Stimulated activated CD4-positive, alpha-beta T cell treated with anti-CD3 and anti-CD28 coated beads, Interleukin-1b, Interleukin-23, amount 100 ng/mL, for 48 hours (primary cell): ENCODE results near the gene LRRC10B.

Source experiments
- DNase-seq: peaks from one replicate; pipeline ENCODE4 v3.0.0-alpha.2; 2020

Gene LRRC10B

DNA sequence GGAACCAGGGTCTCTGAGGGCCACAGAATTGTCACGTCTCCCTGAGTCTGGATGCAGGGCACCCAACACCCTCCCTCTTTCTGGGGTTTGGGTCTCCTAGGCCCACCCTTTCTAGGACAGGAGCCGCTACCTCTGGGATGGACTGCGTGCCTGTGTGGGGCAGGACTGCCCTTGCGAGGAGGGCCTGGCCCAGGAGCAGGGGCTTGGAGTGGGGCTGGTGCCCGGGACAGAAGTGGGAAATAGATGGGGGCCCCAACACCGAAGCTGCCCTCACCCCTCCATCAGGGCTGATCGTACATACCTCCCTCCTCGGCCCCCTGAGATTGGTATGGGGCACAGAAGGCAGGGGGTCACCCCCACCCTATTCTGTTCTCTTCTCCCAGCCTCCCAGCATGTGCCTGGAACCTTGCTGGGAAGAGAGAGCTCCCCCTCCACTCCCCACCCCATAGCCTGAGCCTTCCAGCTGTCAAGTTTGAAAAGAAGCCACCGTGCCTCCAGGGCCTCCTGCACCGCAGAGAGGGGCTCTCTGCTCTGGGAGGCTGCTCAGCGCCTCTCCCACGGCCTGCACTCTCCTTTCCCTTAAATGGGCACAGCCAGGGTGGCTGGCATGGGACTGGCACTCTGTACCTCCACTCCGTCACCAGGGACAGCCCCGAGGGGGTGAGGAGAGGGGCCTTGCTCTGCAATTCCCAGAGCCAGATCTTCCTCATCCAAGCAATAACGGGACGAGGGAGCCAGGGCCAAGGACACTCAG lies 1.8 kb downstream of the LRRC10B start:
- no peak for DNase-seq

DNA sequence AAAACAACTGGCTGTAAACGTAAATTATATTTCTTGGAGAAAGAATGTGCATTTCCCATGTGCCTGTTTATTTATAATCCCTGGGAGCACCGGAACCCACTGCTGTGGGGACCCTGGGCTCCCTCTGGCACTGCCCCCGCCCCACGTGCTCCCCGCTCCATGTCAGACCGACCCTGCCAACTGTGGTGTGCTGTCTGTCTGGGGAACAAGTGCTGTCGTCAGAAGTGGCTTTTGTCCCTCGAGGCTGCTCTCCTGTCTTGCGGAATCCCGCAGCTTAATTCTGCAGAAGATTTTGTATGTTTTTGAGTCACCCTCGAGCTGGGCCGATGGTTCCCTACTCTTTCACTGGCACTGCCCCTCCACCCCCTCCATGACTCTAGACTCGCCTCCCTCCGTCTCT lies 2.4 kb downstream of the LRRC10B start:
- DNase-seq, result no peak

DNA sequence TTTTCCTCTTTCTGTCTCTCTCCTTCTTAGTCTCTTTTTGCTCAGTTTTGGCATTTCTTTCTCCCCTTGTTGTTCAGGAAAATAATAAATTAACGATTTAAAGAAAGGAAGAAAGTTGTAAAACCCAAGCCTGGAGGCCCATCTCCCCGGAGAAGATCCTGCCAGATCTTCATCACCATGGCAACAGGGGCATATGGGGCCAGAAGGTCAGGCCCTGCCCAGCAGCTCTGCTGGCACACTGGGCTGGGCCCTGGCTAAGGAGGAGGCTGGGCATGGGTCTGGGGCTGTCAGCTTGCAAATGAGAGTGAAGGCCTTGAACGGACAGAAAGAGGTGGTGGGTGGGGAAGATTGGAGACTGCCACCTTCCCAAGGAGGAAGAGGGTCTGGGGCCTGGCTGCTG lies 2.8 kb downstream of the LRRC10B start:
- no peak for DNase-seq

DNA sequence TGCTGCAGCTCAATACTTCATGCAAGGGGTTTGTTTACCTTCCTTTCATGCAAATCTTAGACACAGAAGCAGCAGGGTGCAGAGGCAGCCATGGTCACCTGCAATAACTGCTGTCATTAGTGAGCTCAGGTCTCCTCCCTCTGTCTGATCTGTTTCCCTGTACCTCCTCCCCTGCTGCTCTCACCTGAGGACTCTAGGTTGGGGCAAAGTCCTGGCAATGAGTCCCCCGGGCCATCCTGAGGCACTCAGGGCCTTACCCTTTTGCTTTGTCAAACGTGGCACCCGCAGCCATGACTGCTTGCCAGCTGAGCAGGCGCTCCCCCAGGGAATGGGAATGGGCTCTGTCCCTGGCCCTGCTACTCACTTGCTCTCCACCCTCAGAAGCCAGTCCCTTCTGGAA lies 3.9 kb downstream of the LRRC10B start:
- no peak for DNase-seq

DNA sequence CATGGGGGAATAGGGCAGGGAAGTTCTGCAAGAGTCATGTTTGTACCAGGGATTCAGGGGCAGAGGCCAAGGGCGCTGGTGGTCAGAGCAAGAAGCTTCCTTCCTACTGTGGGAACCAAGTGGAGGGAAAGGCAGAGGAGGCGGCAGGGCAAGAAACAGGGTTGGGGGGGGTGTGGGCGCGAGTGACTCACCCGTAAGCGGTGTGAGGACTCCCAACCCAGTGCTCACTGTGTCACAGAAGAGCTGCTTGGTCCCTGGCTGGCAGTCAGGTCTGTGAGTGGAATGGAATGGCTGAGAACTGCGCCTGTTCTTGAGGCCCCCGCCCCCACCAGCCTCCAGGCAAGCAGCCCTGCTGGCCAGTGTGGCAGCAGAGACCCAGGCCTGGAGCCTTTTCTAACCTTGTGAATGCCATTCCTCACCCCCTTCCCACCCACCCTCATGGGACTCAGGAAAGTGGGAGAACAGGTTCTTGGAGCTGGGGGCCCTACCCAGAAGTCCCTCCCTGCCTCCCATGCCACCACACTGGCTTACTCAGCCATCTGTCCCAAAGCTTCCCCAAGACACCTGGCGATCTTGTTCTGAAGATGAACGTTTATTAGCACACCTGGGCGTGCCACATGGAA lies 4.7 kb downstream of the LRRC10B start:
- DNase-seq, result no peak

DNA sequence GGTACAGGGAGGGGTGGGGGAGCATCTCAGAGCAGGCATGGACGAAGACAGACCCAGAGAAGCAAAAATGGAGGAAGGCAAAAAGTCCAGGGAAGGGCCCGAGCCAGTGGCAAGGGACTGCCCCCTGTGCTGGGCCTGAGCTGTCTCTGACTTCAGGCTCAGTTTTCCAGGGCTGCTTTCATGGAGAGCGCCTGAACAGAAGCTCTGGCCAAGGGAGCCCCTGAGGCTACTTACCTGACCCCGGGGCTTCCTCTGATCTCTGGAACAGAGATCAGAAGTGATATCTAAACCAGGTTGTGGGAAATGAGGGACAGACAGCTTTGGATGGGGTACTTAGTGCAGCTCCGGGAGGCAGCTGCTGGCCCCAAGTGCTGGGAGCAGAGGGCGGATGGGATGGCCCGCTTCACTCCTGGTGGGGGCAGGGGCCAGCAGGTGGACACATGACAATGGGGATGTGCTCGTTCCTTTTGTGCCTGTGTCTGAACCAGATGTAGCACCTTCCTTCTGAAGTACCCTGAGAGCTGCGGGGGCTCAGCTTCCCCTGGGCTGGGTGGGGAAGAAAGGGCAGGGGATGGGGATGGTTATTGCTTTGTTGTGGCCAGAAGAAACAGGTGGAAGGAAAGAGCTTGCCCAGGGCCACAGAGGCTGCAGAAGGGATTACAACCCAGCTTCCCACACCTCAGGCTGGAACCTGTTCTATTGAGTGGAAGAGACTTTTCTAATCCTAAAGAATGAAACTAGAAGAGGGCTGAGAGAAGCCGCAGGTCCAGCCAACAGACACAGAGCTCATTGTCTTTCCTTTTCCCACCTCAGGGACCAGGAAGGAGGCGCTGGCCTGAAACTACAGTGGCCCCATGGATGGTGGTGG lies 5.7 kb downstream of the LRRC10B start:
- DNase-seq, result no peak

DNA sequence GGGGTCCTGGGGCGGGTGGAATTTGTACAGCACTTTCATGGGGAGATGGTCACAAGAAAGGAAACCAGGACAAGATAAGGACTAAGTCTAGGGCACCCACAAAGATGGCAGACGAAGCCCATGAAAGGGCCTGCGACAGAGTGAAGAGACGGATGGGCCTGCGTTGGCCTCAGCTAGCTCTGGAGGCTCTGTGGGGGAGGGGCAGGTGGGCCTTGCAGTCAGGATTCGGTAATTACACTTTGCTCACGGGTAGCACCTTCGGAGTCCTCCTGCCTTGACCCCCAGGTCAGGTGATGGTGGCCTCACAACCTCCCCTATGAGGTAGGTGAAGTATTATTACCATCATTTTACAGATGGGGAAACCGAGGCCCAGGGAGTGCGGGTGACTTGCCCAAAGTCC lies 7.1 kb downstream of the LRRC10B start:
- DNase-seq, result no peak

DNA sequence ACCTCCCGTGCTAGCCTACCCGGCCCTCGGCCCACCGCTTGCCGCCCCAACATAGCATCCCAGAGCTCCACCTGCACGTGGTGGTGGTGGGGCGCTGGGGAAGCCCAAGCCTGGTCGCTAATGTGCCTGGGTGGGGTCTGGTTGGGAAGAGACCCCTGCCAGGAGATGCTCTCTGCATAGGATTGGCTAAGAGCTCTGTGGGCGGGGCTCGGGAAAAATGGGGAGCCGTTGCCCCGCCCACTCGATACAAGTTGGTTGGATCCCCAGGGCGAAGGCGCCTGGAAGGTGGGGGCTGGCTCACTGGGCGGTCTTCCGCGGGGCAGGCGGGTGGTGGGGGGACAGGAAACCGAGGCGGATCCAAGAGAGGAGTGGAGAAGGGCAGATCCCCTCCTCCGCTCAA lies 7.6 kb downstream of the LRRC10B start:
- no peak for DNase-seq

DNA sequence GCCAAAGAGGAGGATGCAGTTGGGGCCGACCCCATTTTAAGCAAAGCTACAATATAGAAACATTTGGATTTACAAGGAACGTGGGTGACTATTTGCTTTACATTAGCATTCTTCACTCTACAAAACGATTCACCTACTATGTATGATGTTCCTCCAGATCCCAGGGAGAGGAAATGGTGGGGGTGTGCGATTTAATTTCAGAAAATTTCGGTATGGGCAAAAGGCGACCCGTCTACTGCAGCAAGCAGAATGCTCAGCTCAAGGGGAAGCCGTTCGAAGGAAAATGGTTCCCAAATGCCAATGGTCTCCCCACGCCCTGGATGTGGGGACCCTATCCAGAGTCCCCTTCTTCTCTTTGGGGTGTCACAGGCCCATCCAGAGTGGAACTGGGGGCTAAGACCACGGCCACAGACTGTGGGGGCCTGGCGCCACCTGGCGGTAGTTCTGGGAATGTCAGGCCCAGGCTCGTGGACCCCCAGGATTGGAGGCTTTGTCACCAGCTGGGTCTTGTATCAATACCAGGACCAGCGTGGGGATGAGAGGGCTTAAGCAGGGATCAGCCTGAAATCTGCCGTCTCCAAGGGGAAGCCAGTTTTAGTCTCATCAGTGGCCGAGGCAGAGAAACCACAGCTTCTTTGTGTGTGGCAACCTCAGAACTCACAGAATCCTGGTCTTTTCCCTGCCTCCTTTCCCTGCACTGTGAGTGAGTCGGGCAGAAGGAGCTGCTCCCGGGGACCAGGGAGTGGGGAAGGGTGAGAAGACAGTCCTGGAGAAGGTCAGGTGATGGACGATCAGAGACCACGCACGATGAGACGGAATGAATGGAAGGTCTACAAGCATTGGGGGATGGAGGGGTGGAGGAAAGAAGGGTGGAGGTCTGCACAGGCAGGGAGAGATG lies 8.4 kb downstream of the LRRC10B start:
- DNase-seq, result peak; percentile 35

DNA sequence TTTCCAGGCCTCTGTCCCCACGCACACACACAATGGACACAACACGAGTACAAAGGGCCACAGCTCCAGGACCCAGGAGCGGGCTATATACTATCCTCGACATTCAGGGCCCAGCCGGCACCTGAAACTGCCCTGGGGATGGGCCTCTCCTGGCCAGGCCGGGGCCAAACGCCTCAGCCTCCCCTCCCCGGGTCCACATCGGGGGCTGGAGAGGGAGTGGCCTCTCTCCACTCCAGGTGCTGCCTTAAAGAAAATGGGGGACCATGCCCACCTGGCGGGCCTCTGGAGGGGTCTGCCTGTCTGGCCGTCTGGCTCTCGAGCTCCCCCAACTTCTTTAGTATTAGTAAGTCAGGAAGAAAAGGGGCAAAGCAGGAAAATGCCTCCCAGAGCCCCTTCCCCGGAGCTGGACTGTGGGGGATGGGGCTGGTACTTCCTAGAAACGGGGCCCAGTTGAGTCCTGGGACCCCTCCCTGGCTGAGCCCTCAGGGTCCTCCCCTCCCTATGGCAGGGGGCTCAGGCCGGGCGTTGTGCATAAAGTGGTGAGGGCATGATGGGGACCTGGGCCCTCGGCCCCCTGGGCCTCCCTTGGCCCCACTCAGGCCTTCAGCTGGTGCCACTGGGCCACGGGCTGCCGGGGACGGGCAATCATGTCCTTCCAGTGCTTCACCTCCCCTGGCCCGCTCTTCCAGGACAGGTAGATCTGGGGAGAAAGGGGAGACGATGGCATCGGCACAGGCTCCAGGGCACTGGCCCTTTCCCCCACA lies 9.7 kb downstream of the LRRC10B start:
- DNase-seq, result no peak

DNA sequence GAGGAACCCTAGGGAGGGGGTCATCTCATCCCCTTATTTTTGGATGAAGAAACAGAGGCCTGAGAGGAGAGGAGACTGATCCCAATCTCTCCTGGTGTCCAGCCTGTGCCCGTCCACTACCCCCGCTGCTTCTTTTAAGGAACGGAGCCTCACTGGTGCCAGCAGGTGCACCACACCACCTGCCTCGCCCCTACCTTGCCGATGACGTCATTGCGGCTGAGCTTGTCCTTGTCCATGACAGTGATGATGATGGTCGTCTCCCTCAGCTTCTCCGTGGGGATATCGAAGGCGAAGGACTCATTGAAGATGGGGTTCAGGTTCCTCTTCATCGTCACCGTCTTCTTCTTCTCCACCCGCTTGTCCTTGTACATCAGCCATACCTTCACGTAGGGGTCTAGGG lies 14.3 kb downstream of the LRRC10B start:
- DNase-seq, result no peak

DNA sequence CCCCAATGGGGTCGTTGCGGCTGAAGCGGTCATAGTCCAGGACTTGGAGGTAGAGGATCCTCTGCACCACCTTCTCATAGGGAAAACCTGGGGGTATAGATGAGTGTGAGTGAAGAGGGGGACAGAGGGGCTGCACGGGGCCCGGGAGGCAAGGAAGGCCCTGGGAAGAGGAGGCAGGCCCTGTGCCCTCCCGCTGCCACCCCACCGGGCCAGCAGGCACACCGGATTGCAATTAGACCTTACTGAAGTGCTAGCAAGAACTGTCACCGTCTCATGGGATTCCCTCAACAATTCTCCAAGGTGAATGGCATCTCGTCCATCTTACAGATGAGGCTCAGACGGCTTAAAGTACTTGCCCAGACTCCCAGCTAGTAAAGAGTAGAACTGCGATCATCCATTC lies 15.9 kb downstream of the LRRC10B start:
- DNase-seq, result no peak

DNA sequence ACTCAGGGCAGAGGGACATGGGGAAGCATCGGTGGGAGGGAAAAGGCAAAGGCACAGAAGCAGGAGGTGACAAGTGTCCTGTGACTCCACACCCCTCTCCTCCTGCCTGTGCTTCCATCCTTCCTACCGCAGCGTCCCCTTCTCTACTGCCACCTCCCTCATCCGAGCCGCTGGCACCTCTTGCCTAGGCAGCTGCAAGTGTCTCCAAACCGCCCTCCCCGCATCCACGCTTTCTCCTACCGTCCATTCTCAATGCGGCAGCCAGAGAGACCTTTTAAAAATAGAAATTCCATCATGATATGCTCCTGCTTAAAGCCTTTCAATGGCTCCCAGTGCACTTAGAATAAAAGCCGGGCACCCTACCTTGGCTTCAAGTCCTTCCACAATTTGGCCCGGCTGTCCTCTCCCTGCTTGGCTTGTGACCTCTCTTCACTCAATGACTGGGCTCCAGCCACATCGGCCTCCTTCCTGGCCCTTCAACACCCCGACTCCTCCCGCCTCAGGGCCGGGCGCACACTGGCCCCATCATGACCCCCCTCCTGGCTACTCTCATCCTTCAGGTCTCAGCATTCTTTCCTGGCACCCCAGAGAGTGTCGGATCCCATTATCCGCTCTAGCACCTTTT lies 16.5 kb downstream of the LRRC10B start:
- DNase-seq, result no peak

DNA sequence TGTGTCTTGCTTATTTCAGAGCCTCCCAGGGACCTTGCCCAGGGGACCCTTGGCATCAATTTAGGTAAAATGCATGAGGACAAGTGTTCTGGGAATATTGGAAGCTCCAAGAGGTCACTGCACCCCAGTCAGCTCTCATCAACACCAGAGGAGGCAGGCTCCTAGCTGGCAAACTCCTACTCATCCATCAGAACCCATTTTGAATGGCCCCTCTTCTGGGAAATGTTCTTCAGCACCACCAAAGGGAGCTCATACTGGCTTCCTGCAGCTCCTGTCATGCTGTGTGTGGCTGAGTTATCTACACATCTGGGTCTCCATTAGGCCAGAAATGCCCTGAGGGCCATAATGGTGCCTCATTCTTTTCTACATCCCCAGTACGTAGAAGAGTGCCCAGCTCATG lies 17.7 kb downstream of the LRRC10B start:
- DNase-seq, result no peak

DNA sequence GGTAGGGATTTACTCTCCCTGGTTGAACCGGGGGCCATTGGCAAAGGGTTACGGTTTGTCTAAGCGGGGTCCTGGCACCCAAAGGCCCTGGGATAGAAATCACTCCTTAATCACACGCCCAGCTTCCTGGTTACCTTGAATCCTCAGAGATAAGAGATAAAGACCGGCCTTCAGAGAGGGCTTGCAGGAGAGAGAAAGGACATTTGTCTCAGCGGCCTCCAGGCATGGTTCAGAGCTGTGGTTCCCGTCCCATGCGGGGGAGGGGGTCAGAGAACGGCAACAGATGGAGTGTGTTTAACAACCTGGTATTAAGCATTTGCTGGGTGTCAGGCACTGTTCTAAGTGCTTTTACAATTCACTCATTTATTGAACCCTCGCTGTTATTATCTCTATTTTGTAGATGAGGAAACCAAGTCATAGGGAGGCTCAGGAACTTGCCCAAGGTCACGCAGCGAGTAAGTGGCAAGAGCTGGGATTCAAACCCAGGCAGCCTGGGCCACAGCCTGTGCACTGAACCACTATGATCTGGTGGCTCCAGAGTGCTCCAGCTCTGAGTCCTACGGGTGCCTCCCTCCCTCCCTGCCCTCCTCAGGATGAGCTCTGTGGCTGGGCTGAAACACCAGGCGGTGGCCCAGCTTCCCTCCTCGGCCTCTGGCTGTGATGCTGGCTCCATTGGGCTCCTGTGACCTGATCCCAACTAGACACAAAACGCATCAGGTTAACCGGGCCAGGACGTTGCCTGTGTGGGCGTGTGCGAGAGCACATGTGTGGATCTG lies 18.6 kb downstream of the LRRC10B start:
- no peak for DNase-seq

DNA sequence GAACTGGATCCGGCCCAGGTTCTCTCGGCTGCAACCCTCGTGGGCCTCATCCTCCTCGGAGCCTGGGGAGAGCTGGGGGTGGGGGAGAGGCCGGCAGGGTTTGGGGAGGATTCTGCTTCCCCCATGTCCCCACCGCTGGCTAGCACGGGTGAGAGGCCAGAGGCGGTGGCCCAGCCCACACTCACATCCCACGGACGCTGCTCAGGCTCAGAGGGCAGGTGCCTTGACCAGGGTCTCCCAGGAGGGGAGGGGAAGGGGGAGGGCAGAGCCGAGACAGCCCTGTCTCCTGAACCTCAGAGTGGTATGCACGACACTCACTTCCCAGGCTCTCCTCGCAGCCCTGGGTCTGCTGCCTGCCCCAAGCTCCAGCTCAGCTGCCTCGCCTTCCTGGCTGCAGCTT lies 19.6 kb downstream of the LRRC10B start:
- DNase-seq, result no peak

DNA sequence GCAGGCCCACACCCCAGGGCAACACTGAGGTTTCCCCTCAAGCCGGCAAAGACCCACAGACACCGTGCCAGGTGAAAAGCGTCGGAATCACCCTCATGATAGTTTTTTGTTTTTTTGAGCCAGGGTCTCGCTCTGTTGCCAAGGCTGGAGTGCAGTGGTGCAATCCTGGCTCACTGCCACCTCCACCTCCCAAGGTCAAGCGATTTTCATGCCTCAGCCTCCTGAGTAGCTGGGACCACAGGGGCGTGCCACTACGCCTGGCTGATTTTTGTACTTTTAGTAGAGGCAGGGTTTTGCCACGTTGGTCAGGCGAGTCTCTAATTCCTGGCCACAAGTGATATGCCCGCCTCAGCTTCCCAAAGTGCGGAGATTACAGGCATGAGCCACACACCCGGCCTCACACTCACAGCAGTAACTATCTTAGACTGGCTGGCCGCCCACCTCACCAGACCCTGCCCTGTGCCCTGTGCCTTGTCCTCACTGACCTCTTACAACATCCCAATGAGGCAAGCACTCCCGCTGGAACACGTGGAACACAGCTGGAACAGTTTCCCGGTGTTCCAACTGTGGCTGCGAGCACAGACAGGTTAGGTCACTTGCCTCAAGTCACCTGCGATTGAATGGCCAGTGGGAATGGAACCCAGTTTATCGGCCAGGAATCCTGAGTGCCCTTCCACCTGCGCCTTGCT lies 21.1 kb downstream of the LRRC10B start:
- no peak for DNase-seq

DNA sequence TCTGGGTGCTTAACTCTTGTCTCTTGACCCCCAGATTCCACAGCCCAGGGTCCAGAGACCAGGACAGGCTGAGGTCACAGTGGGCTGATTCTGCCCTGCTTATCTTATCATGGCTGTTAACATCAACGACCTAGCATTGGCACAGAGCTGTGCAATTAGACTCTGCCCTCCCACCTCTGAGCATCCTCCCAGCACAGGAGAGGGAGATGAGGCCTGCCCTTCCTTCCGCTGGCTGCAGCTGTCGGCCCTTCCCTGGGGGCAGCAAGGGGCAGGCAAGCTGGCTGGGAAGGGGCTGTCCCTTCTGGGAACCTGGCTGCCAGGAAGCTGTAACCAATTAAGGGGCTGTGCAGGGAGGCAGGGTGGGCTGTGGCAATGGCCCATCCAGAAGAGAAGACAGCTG lies 22.5 kb downstream of the LRRC10B start:
- no peak for DNase-seq

DNA sequence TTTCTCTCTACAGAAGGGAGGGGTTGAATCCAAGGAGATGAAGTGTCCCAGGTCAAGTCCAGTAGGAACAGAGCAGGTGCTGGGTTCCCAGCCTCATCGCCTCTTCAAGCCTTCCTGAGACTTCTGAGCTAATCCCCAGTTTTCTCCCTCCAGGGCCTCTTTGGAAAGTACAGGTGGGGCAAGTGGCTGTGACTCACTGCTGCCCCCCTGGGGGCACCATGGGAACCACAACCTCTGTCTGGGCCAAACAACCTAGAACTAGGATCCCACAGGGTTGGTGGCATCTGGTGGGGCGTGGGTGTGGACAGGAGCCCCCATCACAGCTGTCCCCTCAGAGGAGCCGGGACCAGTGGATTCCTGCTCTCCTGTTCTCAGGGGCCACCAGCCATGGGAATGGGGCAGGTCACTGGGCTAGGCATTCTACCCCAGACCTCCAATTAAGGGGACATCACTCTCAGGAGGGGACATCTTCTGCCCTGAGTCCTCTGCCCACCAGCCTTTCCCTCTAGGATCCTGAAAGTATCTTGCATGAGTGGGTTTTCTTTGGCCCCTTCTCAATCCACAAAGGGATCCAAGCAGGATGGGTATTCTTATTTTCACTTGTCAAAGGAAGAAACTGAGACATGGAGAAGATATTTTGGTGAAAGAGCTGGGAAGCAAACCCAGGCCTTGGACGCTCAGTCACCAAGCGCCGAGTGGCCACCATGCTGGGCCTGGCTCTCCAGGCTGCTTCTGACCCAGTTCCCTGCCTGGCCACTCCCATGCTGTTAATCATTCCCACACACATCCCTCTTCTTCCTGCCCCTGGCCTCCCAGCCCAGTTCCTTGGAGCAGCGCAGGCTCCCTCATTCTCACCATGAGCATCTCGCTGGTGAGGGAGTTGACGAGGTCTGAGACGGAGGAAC lies 23.8 kb downstream of the LRRC10B start:
- DNase-seq, result peak; percentile 41
